A549 (cell line): ENCODE data around the gene PRR35. TPM values are rescaled to one million over a fixed set of nuclear protein-coding genes. Genes with fewer than 3 reads are reported as not detected.

ENCODE experiments used
- ATAC-seq, 2 experiments: fragments of 200-7000 bp in 1 of 2; fragments of >200 bp in 1 of 2; cut with Nextera tagmentation in 1 of 2; cut with Tn5 transposase in 1 of 2; 3 replicates each; pipeline versions ENCODE4 v1.8.0 to v1.9.1; 2018 to 2020; ENCODE audit warnings: mild to moderate bottlenecking in 1 of 2, moderate library complexity in 1 of 2
- CTCF ChIA-PET: fragments of 300-600 bp; sonication (Branson Sonifier 250); formaldehyde crosslinking; extraction: SDS; loops from one replicate; lab custom pipeline; 2021; ENCODE audit warnings: antibody characterized with exemption, inconsistent platforms; lab: Yijun Ruan, JAX
- POLR2A ChIA-PET: fragments of 350-600 bp; formaldehyde crosslinking; extraction: SDS; loops from one replicate; lab custom pipeline; 2021; ENCODE audit warnings: antibody characterized with exemption, inconsistent platforms; lab: Yijun Ruan, JAX
- DNase-seq, 2 experiments: peaks; one replicate each; pipeline versions ENCODE4 v3.0.0 to v3.0.0-alpha.2; 2011 to 2016; ENCODE audit warnings: low read depth in 1 of 2, low spot score in 1 of 2
- FAIRE-seq: peaks from 2 replicates; lab custom pipeline; 2011; peaks lifted over from hg19 to GRCh38; lab: Jason Lieb, UNC
- H3K27ac ChIP-seq, 2 experiments: fragments of >200 bp; sonication (Bioruptor Twin); formaldehyde crosslinking; 3 replicates each; pipeline ENCODE4 v1.5.1; 2016 to 2017
- H3K4me1 ChIP-seq: fragments of >200 bp; sonication (Bioruptor Twin); formaldehyde crosslinking; 3 replicates; pipeline ENCODE4 v1.6.1; 2016
- H3K4me2 ChIP-seq: fragments of >200 bp; sonication (Bioruptor Twin); formaldehyde crosslinking; 3 replicates; pipeline ENCODE4 v1.6.1; 2016
- H3K4me3 ChIP-seq: fragments of >200 bp; sonication (Bioruptor Twin); formaldehyde crosslinking; 3 replicates; pipeline ENCODE4 v1.5.1; 2016
- H3K9me3 ChIP-seq: fragments of >200 bp; sonication (Bioruptor Twin); formaldehyde crosslinking; 3 replicates; pipeline ENCODE4 v1.6.1; 2016
- ATOH8 ChIP-seq: fragments of 250-450 bp; sonication (Bioruptor Pico); IDR thresholded peaks from 2 replicates; pipeline ENCODE4 v1.5.0; 2020; ENCODE audit warnings: low read depth, mild to moderate bottlenecking, moderate library complexity
- BHLHE40 ChIP-seq: IDR thresholded peaks from 2 replicates; pipeline ENCODE4 v1.6.1; 2012; ENCODE audit warnings: low read depth, low read length, inconsistent platforms
- CBX8 ChIP-seq: fragments of 200-600 bp; sonication (generic); IDR thresholded peaks from 2 replicates; pipeline ENCODE4 v1.6.1; 2016
- CTCF ChIP-seq: fragments of >200 bp; sonication (Bioruptor Twin); formaldehyde crosslinking; IDR thresholded peaks from 3 replicates; pipeline ENCODE4 v1.5.1; 2016
- EHMT2 ChIP-seq: fragments of 200-600 bp; sonication (generic); IDR thresholded peaks from 2 replicates; pipeline ENCODE4 v1.6.1; 2016; ENCODE audit warnings: antibody characterized with exemption, low read depth, mild to moderate bottlenecking, moderate library complexity
- ELK1 ChIP-seq: fragments of 150-350 bp; IDR thresholded peaks from 2 replicates; pipeline ENCODE4 v1.6.1; 2014; ENCODE audit warnings: low read depth, mild to moderate bottlenecking, low read length
- HOXA7 ChIP-seq: fragments of 250-450 bp; sonication (Bioruptor Pico); IDR thresholded peaks from 2 replicates; pipeline ENCODE4 v1.5.0; 2020; ENCODE audit warnings: mild to moderate bottlenecking, moderate library complexity
- JUNB ChIP-seq: fragments of >200 bp; sonication (Bioruptor Twin); formaldehyde crosslinking; IDR thresholded peaks from 2 replicates; pipeline ENCODE4 v1.6.1; 2016
- MAFK ChIP-seq: fragments of 450-650 bp; IDR thresholded peaks from 2 replicates; pipeline ENCODE4 v1.6.1; 2014; ENCODE audit not compliant: partially characterized antibody
- MAX ChIP-seq: IDR thresholded peaks from 2 replicates; pipeline ENCODE4 v1.6.1; 2012
- MAZ ChIP-seq: fragments of 150-350 bp; IDR thresholded peaks from 2 replicates; pipeline ENCODE4 v1.6.1; 2014; ENCODE audit warnings: antibody characterized with exemption, low read depth, low read length, borderline replicate concordance
- MYC ChIP-seq: IDR thresholded peaks from 2 replicates; pipeline ENCODE4 v1.6.1; 2012; ENCODE audit warnings: mild to moderate bottlenecking, inconsistent platforms, low read length, improper control_type of control experiment, borderline replicate concordance
- NPAS2 ChIP-seq: fragments of 250-450 bp; sonication (Bioruptor Pico); IDR thresholded peaks from 2 replicates; pipeline ENCODE4 v1.8.0; 2022; ENCODE audit warnings: mild to moderate bottlenecking, moderate library complexity, borderline replicate concordance
- PHF8 ChIP-seq: fragments of 200-600 bp; sonication (generic); IDR thresholded peaks from 2 replicates; pipeline ENCODE4 v1.6.1; 2016; ENCODE audit warnings: low read depth, mild to moderate bottlenecking, antibody characterized with exemption, moderate library complexity, borderline replicate concordance
- POLR2A ChIP-seq: IDR thresholded peaks from 2 replicates; pipeline ENCODE4 v1.6.1; 2012; ENCODE audit warnings: mild to moderate bottlenecking, low read length
- RAD21 ChIP-seq, 2 experiments: fragments of >200 bp in 1 of 2; sonication (Bioruptor Twin) in 1 of 2; formaldehyde crosslinking in 1 of 2; IDR thresholded peaks in 1 of 2; conservative IDR thresholded peaks in 1 of 2; 2 replicates in 1 of 2; 3 replicates in 1 of 2; pipeline ENCODE4 v1.6.1; 2012 to 2018; ENCODE audit warnings: inconsistent platforms in 1 of 2
- RCOR1 ChIP-seq: fragments of 150-350 bp; IDR thresholded peaks from 2 replicates; pipeline ENCODE4 v1.6.1; 2014; ENCODE audit warnings: antibody characterized with exemption, low read length, low read depth
- TFCP2L1 ChIP-seq: fragments of 250-450 bp; sonication (Bioruptor Pico); IDR thresholded peaks from 2 replicates; pipeline ENCODE4 v1.5.0; 2021; ENCODE audit warnings: mild to moderate bottlenecking
- ZFP36 ChIP-seq: fragments of 450-650 bp; IDR thresholded peaks from 2 replicates; pipeline ENCODE4 v1.6.1; 2014; ENCODE audit warnings: borderline replicate concordance; ENCODE audit not compliant: partially characterized antibody
- ZNF302 ChIP-seq: fragments of 250-450 bp; sonication (Bioruptor Pico); IDR thresholded peaks from 2 replicates; pipeline ENCODE4 v1.9.0; 2021; ENCODE audit warnings: inconsistent platforms, mild to moderate bottlenecking, moderate library complexity
- WGBS: methylation state at CpG from one replicate; pipeline ENCODE4 v1.1.6; 2017; ENCODE audit errors: missing lambda C conversion rate; 5-methylcytosine and 5-hydroxymethylcytosine counted together
- polyA plus RNA-seq, 4 experiments: library from polyadenylated mRNA; depleted of rRNA in 3 of 4; stranded (reverse); fragments of >200 nt; fragmentation: RNase III in 1 of 4; extraction: RNeasy Plus Mini Kit Qiagen cat#74134 plus additional on column Dnase treatment in 1 of 4; gene quantifications; 2 replicates in 3 of 4; 3 replicates in 1 of 4; pipeline ENCODE4 v1.2.3, GENCODE V29; 2011 to 2017
- TF ChIP-seq, protein P1 (sequence below): fragments of >200 bp; sonication (Bioruptor Twin); formaldehyde crosslinking; IDR thresholded peaks from 2 replicates; pipeline ENCODE4 v1.6.1; 2016
- TF ChIP-seq, protein P2 (sequence below): IDR thresholded peaks from 2 replicates; pipeline ENCODE4 v1.6.1; 2012

Gene PRR35
- polyA plus RNA-seq, 2 of the 4 experiments (the other 2 are of a cell fraction) = 0.04 TPM

- no peak for TF ChIP-seq EHMT2
- TF ChIP-seq POLR2A = no peak
- TF ChIP-seq RAD21 (conservative IDR thresholded peaks at IDR 0.05 in 1 of 2, IDR thresholded peaks at IDR 0.05 in 1 of 2) = no peak
- no peak for TF ChIP-seq ATOH8 (CRISPR knock-in tag)
- TF ChIP-seq ZFP36 = no peak
- no peak for TF ChIP-seq HOXA7 (CRISPR knock-in tag)
- TF ChIP-seq ELK1 = no peak
- no peak for TF ChIP-seq CTCF
- TF ChIP-seq TFCP2L1 (CRISPR knock-in tag) = no peak
- TF ChIP-seq, protein P1, sequence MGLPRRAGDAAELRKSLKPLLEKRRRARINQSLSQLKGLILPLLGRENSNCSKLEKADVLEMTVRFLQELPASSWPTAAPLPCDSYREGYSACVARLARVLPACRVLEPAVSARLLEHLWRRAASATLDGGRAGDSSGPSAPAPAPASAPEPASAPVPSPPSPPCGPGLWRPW = no peak
- no peak for TF ChIP-seq MAX
- 84% methylated on average over 39 of the region's 54 CpGs for WGBS
- peaks cover 1% of the 10 kb centered on the region; the same call in 2 of the 3 replicates for H3K4me1 ChIP-seq
- ChIA-PET CTCF (interaction anchor here (1.4 to 6.1 kb wide), 2 partner anchors 8 to 113 kb away, joined by 3 to 24 read pairs; no protein-coding TSS in a partner anchor), POLR2A (no interaction called here)
- H3K4me2 ChIP-seq = no peak overlapping the region
- ATAC-seq (no peak), DNase-seq (no peak), FAIRE-seq (no peak)
- no peak overlapping the region for H3K27ac ChIP-seq
- no peaks in the 10 kb centered on the region for H3K9me3 ChIP-seq
- H3K4me3 ChIP-seq = no peak overlapping the region
These were observed 5.4 kb upstream of the PRR35 start for GRCh38 chr16:554640-555365.

DNA sequence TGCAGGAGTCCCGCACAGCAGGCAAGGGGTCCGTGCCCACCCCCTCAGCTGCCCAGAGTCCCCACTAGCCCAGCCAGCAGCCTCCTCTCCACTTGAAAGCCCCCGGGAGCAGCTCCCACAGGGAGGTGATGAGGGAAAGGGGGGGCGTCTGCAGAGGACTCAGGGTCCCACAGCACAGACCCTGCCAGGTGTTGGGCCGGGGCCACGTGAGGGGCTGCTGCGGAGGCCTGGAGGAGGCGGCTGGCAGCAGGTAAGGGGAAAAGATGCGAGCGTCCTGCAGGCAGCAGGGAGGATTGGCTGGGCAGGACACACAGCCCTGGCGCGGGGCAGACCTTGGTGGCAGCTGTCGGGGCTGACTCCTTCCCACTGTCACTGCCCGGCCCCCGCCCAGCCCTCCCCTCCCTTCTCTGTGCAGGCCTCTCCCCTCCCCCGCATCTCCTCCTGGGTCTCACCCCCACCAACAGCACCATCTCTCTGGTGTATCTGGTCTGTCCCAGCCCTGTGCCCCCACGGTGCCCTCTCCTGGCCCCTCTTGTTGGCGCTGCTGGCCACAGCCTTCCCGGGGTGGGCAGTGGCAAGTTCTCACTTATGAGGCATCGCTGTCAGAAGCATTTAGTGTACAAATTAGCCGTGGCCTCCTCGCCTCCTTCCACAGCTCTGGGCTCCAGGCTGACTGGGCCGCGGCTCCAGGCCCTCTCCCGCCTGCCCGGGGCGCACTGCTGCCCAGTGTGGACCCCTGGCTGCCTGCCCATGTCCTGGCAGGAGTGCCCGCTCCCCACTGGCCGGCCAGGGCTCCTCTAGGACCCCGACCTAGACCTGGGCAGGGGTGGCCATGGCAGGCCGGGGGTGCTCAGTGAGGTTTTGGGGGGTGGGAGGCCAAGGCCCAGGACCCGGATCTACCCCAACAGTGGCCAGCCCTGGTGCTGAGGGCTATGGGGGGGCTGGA lies 4.4 kb upstream of the PRR35 start:
- Histone ChIP-seq H3K4me2 (no peak overlapping the region), H3K4me3 (no peak overlapping the region), H3K9me3 (no peaks in the 10 kb centered on the region), H3K27ac (no peak overlapping the region), H3K4me1 (peaks cover 11% of the 10 kb centered on the region; the same call in 2 of the 3 replicates)
- 80% methylated on average over 18 of the region's 32 CpGs for WGBS
- TF ChIP-seq MYC (no peak), JUNB (no peak), ZFP36 (no peak)
- ATAC-seq = peak in 1 of 2 experiments; percentile 12; a peak in 2 of 6 replicates
- CTCF ChIA-PET = interaction anchor here (6.1 kb wide), 1 partner anchor 9 kb away, joined by 24 read pairs; no protein-coding TSS in a partner anchor
- no peak for DNase-seq
- POLR2A ChIA-PET = no interaction called here
- FAIRE-seq = no peak

DNA sequence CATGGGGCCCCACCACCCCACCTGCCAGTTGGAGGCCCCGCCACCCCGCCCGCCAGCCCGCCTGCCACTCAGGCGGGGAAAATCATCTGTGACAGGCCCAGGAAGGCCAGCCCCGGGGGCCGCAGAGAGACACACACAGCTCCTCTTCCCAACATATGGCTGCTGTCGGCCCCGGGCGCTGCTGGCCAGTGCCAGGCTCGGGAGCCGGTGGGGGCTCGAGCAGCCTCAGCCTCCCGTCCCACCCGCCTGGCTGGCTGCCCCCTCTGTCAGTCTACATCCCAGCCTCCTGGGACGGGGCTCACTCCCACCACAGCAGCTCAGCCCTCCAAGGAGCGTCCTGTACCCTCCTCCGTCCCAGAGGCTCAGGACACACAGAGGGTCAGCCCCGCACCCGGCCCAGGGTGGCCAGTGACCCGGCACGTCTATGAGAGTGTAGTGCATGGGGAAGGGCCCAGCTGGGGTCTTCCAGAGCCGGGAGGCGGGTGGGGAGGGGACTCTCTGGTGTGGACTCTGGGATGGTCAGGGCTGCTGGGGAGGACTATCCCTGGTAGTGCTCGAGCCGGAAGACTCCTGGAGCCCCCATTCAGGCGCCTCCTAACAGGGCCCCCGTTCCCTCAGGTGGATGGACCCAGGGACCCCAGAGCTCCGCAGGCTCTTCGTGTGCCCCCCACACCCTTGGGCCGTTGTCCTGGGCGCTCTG lies 3.6 kb upstream of the PRR35 start:
- no peaks in the 10 kb centered on the region for H3K9me3 ChIP-seq
- no peak for TF ChIP-seq BHLHE40
- TF ChIP-seq PHF8 = no peak
- no peak for TF ChIP-seq NPAS2 (CRISPR knock-in tag)
- no peak for TF ChIP-seq CBX8
- TF ChIP-seq MAFK = no peak
- TF ChIP-seq, protein P2, sequence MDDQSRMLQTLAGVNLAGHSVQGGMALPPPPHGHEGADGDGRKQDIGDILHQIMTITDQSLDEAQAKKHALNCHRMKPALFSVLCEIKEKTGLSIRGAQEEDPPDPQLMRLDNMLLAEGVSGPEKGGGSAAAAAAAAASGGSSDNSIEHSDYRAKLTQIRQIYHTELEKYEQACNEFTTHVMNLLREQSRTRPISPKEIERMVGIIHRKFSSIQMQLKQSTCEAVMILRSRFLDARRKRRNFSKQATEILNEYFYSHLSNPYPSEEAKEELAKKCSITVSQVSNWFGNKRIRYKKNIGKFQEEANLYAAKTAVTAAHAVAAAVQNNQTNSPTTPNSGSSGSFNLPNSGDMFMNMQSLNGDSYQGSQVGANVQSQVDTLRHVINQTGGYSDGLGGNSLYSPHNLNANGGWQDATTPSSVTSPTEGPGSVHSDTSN = no peak
- no peak for TF ChIP-seq ELK1
- TF ChIP-seq HOXA7 (CRISPR knock-in tag) = no peak
- no peak for TF ChIP-seq ZNF302
- TF ChIP-seq MAZ = no peak
- no peak for TF ChIP-seq RAD21 (conservative IDR thresholded peaks at IDR 0.05 in 1 of 2, IDR thresholded peaks at IDR 0.05 in 1 of 2)
- TF ChIP-seq RCOR1 = no peak
- H3K4me1 ChIP-seq = peaks cover 12% of the 10 kb centered on the region; the same call in 2 of the 3 replicates
- no peak for DNase-seq
- no peak overlapping the region for H3K27ac ChIP-seq
- ATAC-seq = no peak
- ChIA-PET CTCF (interaction anchor here (1.1 to 6.1 kb wide), 2 partner anchors 10 to 23 kb away, joined by 3 to 24 read pairs; no protein-coding TSS in a partner anchor), POLR2A (no interaction called here)
- WGBS = 82% methylated on average over 21 of the region's 32 CpGs
- FAIRE-seq = no peak
- no peak overlapping the region for H3K4me2 ChIP-seq
- H3K4me3 ChIP-seq = no peak overlapping the region
